CD14-positive monocyte (primary cell): ENCODE results near the gene DPY19L3. TPM values are rescaled to one million over a fixed set of nuclear protein-coding genes. Genes with fewer than 3 reads are reported as not detected.

Experiments used
- DNase-seq, 3 donors: peaks; one replicate each; pipeline ENCODE4 v3.0.0-alpha.2; 2011 to 2022
- H2AFZ ChIP-seq: 2 replicates; pipeline ENCODE4 v1.6.0; 2012; ENCODE audit warnings: mild to moderate bottlenecking, low read depth, low read length, inconsistent platforms; ENCODE audit not compliant: insufficient read depth, poor library complexity, severe bottlenecking
- H3K27ac ChIP-seq, 2 donors: 1 replicate in 1 of 2; 2 replicates in 1 of 2; pipeline ENCODE4 v1.5.1; 2012 to 2013; ENCODE audit warnings: low read length in 2 of 2, control low read depth in 1 of 2, inconsistent platforms in 1 of 2, low read depth in 1 of 2, mild to moderate bottlenecking in 1 of 2
- H3K27me3 ChIP-seq, 2 donors: one replicate each; pipeline versions ENCODE4 v1.6.0 to v1.6.1; 2011 to 2013; ENCODE audit warnings: low read length in 2 of 2; ENCODE audit not compliant: control insufficient read depth in 2 of 2, insufficient read depth in 2 of 2
- H3K36me3 ChIP-seq, 2 donors: replicated peaks in 1 of 2; 1 replicate in 1 of 2; 2 replicates in 1 of 2; pipeline versions ENCODE4 v1.5.1 to v1.6.1; 2012 to 2013; ENCODE audit warnings: low read length in 2 of 2, control low read depth in 1 of 2, inconsistent platforms in 1 of 2, mild to moderate bottlenecking in 1 of 2; ENCODE audit not compliant: insufficient read depth in 2 of 2, control insufficient read depth in 1 of 2
- H3K4me1 ChIP-seq, 2 donors: 1 replicate in 1 of 2; 2 replicates in 1 of 2; pipeline versions ENCODE4 v1.5.1 to v1.6.1; 2012 to 2013; ENCODE audit warnings: low read length in 2 of 2, control low read depth in 1 of 2, inconsistent platforms in 1 of 2, mild to moderate bottlenecking in 1 of 2, moderate library complexity in 1 of 2; ENCODE audit not compliant: insufficient read depth in 2 of 2, control insufficient read depth in 1 of 2
- H3K4me2 ChIP-seq: replicated peaks from 2 replicates; pipeline ENCODE3; 2012; ENCODE audit warnings: low read length, moderate library complexity, mild to moderate bottlenecking; ENCODE audit not compliant: poor library complexity, severe bottlenecking; ENCODE audit errors: extremely low read depth
- H3K4me3 ChIP-seq, 3 experiments: fragments of 200-600 bp in 1 of 3; sonication (generic) in 1 of 3; replicated peaks in 1 of 3; 1 replicate in 2 of 3; 2 replicates in 1 of 3; pipeline ENCODE4 v1.5.1; 2011 to 2013; ENCODE audit warnings: low read length in 3 of 3, mild to moderate bottlenecking in 3 of 3, control low read depth in 2 of 3, low read depth in 2 of 3, inconsistent platforms in 1 of 3, moderate library complexity in 1 of 3
- H3K79me2 ChIP-seq: 2 replicates; pipeline ENCODE4 v1.6.0; 2012; ENCODE audit warnings: mild to moderate bottlenecking, control low read depth, inconsistent platforms, low read length, moderate library complexity; ENCODE audit not compliant: insufficient read depth
- H3K9ac ChIP-seq: 2 replicates; pipeline ENCODE4 v1.6.0; 2017; ENCODE audit warnings: low read length, mild to moderate bottlenecking; ENCODE audit not compliant: insufficient read depth, poor library complexity, severe bottlenecking
- H3K9me3 ChIP-seq, 2 donors: replicated peaks in 1 of 2; 1 replicate in 1 of 2; 2 replicates in 1 of 2; pipeline versions ENCODE4 v1.5.1 to v1.6.1; 2012 to 2013; ENCODE audit warnings: low read length in 2 of 2, control low read depth in 1 of 2; ENCODE audit not compliant: control insufficient read depth in 1 of 2, insufficient read depth in 1 of 2
- H4K20me1 ChIP-seq: 2 replicates; pipeline ENCODE4 v1.6.0; 2012; ENCODE audit warnings: mild to moderate bottlenecking, low read length, control low read depth, moderate library complexity; ENCODE audit not compliant: insufficient read depth
- H3K27ac Mint-ChIP-seq, 7 donors: one replicate each; pipeline ENCODE4 v1.8.0; 2020; ENCODE audit warnings: mild to moderate bottlenecking in 7 of 7, mixed read lengths in 7 of 7, moderate library complexity in 6 of 7, inconsistent platforms in 2 of 7
- H3K27me3 Mint-ChIP-seq, 3 donors: one replicate each; pipeline ENCODE4 v1.8.0; 2021 to 2022; ENCODE audit warnings: low read depth in 3 of 3, mild to moderate bottlenecking in 3 of 3, mixed read lengths in 3 of 3, moderate library complexity in 3 of 3, inconsistent platforms in 1 of 3
- H3K36me3 Mint-ChIP-seq, 2 donors: one replicate each; pipeline ENCODE4 v1.8.0; 2020; ENCODE audit warnings: mixed read lengths in 2 of 2, inconsistent platforms in 1 of 2, mild to moderate bottlenecking in 1 of 2
- H3K4me1 Mint-ChIP-seq: one replicate; pipeline ENCODE4 v1.8.0; 2020; ENCODE audit warnings: mild to moderate bottlenecking, mixed read lengths
- H3K4me3 Mint-ChIP-seq, 2 donors: one replicate each; pipeline ENCODE4 v1.8.0; 2020; ENCODE audit warnings: mild to moderate bottlenecking in 2 of 2, mixed read lengths in 2 of 2, moderate library complexity in 1 of 2
- H3K9me3 Mint-ChIP-seq, 7 donors: one replicate each; pipeline ENCODE4 v1.8.0; 2020 to 2022; ENCODE audit warnings: mixed read lengths in 7 of 7, mild to moderate bottlenecking in 6 of 7, moderate library complexity in 6 of 7, inconsistent platforms in 2 of 7
- CTCF ChIP-seq: fragments of 200-600 bp; IDR thresholded peaks from one replicate; pipeline ENCODE4 v1.8.0; 2022; ENCODE audit warnings: antibody characterized with exemption, mild to moderate bottlenecking
- WGBS: methylation state at CpG from one replicate; pipeline ENCODE4 v1.1.5; 2013; ENCODE audit warnings: missing lambda C conversion rate; ENCODE audit not compliant: insufficient coverage; 5-methylcytosine and 5-hydroxymethylcytosine counted together
- intact Hi-C, 2 donors: fragments of 100-400 bp; cut with micrococcal nuclease; formaldehyde crosslinking; loops; one replicate each; pipeline versions ENCODE4 v1.15.0 to v1.15.1; 2023
- polyA plus RNA-seq, 3 donors: library from polyadenylated mRNA; depleted of rRNA in 1 of 3; unstranded in 2 of 3; stranded (reverse) in 1 of 3; fragments of 300-500 nt in 2 of 3; fragments of >200 nt in 1 of 3; fragmentation: Illumina TruSeq in 2 of 3; gene quantifications; 1 replicate in 2 of 3; 2 replicates in 1 of 3; pipeline ENCODE4 v1.2.3, GENCODE V29; 2012 to 2021

DPY19L3 gene
- polyA plus RNA-seq, 3 donors = 6.5 to 13.8 (median 7.7) TPM

GRCh38 chr19:32469795-32470194, 64.2 kb downstream of the DPY19L3 start:
- no peaks in the 10 kb centered on the region for H3K4me1 ChIP-seq
- no peak overlapping the region for H3K4me2 ChIP-seq
- 100% methylated on average over 3 of the region's 5 CpGs for WGBS
- TF ChIP-seq CTCF = no peak
- no peaks in the 10 kb centered on the region for H4K20me1 ChIP-seq
- intact Hi-C loops = no loop called here
- H3K27me3 Mint-ChIP-seq = peaks cover 0 to 1% (median 0%) of the 10 kb centered on the region in 3 donors
- no peaks in the 10 kb centered on the region for H3K79me2 ChIP-seq
- peaks cover 2 to 20% of the 10 kb centered on the region in 2 donors for H3K36me3 ChIP-seq
- H3K4me3 ChIP-seq = no peak overlapping the region
- no peak overlapping the region for H2AFZ ChIP-seq
- H3K36me3 Mint-ChIP-seq = peaks cover 34 to 43% of the 10 kb centered on the region in 2 donors
- no peaks in the 10 kb centered on the region for H3K27me3 ChIP-seq
- no peak overlapping the region for H3K9ac ChIP-seq
- H3K4me1 Mint-ChIP-seq = no peaks in the 10 kb centered on the region
- H3K9me3 Mint-ChIP-seq = no peaks in the 10 kb centered on the region
- no peak for DNase-seq
- no peak overlapping the region for H3K4me3 Mint-ChIP-seq
- H3K27ac Mint-ChIP-seq = no peak overlapping the region
- H3K27ac ChIP-seq = no peak overlapping the region
- H3K9me3 ChIP-seq = no peaks in the 10 kb centered on the region

- Histone ChIP-seq H2AFZ (no peak overlapping the region), H3K9me3 (no peaks in the 10 kb centered on the region), H3K27ac (no peak overlapping the region), H3K36me3 (peaks cover 2 to 19% of the 10 kb centered on the region in 2 donors), H3K4me1 (no peaks in the 10 kb centered on the region), H3K27me3 (no peaks in the 10 kb centered on the region), H3K9ac (no peak overlapping the region), H4K20me1 (no peaks in the 10 kb centered on the region), H3K4me3 (no peak overlapping the region), H3K4me2 (no peak overlapping the region), H3K79me2 (no peaks in the 10 kb centered on the region)
- Mint-ChIP-seq H3K4me1 (no peaks in the 10 kb centered on the region), H3K9me3 (no peaks in the 10 kb centered on the region), H3K36me3 (peaks cover 33 to 34% of the 10 kb centered on the region in 2 donors), H3K4me3 (no peak overlapping the region), H3K27ac (no peak overlapping the region), H3K27me3 (peaks cover 0 to 1% (median 0%) of the 10 kb centered on the region in 3 donors)
- WGBS = 97% methylated on average over 5 of the region's 7 CpGs
- TF ChIP-seq CTCF = no peak
- DNase-seq = no peak
- intact Hi-C loops = no loop called here
Observed at GRCh38 chr19:32471095-32471494, 65.5 kb downstream of the DPY19L3 start.
